Thoracic aorta (tissue), 2 donors: ENCODE measurements around the gene INSC. TPM values are rescaled to one million over a fixed set of nuclear protein-coding genes. Genes with fewer than 3 reads are reported as not detected.

Experiments
- ATAC-seq: fragments of 150-250 bp; one replicate; pipeline ENCODE4 v1.8.0; 2017; ENCODE audit warnings: low read depth; ENCODE audit not compliant: insufficient number of reproducible peaks, low FRiP score
- DNase-seq: peaks from one replicate; pipeline ENCODE4 v3.0.0-alpha.2; 2020; ENCODE audit warnings: low spot score
- H3K27ac ChIP-seq, 2 donors: fragments of 200-600 bp; sonication (generic); 1 replicate in 1 of 2; 2 replicates in 1 of 2; pipeline ENCODE4 v1.5.1; 2016; ENCODE audit warnings: mild to moderate bottlenecking in 2 of 2, moderate library complexity in 2 of 2
- H3K27me3 ChIP-seq: fragments of 200-600 bp; sonication (generic); replicated peaks from 2 replicates; pipeline ENCODE4 v1.6.0; 2016; ENCODE audit warnings: mild to moderate bottlenecking; ENCODE audit not compliant: insufficient read depth
- H3K36me3 ChIP-seq: fragments of 200-600 bp; sonication (generic); one replicate; pipeline ENCODE4 v1.5.1; 2016
- H3K4me1 ChIP-seq, 2 donors: fragments of 200-600 bp; sonication (generic); 1 replicate in 1 of 2; 2 replicates in 1 of 2; pipeline versions ENCODE4 v1.5.1 to v1.6.0; 2016; ENCODE audit warnings: low read depth in 2 of 2, mild to moderate bottlenecking in 1 of 2; ENCODE audit not compliant: control insufficient read depth in 1 of 2
- H3K4me3 ChIP-seq: fragments of 200-600 bp; sonication (generic); 2 replicates; pipeline ENCODE4 v1.5.1; 2016; ENCODE audit warnings: mild to moderate bottlenecking
- H3K9me3 ChIP-seq: fragments of 200-600 bp; sonication (generic); 2 replicates; pipeline ENCODE4 v1.5.1; 2016
- CTCF ChIP-seq: fragments of 200-600 bp; sonication (generic); IDR thresholded peaks from one replicate; pipeline ENCODE4 v1.5.1; 2019; ENCODE audit warnings: antibody characterized with exemption
- total RNA-seq, 2 donors: library from RNA; depleted of rRNA; stranded (reverse); fragments of >200 nt; gene quantifications; one replicate each; pipeline versions ENCODE4 v1.1.0 to v1.2.3, GENCODE V29; 2016

Gene INSC
- total RNA-seq, 2 donors from 2014 or later: 0.35 TPM; not detected in 1

GRCh38 chr11:15194671-15195415 is 80.1 kb downstream of the INSC start:
- Histone ChIP-seq H3K36me3 (no peaks in the 10 kb centered on the region), H3K4me1 (peaks cover 0 to 48% of the 10 kb centered on the region in 2 donors), H3K27me3 (no peaks in the 10 kb centered on the region), H3K27ac (peak overlapping the region in 1 of 2 donors; percentile 5), H3K9me3 (no peaks in the 10 kb centered on the region), H3K4me3 (no peak overlapping the region)
- no peak for TF ChIP-seq CTCF
- no peak for ATAC-seq
- no peak for DNase-seq

- no peak for DNase-seq
Observed at GRCh38 chr11:15195454-15196200, 80.9 kb downstream of the INSC start.

GRCh38 chr11:15196704-15197103 is 82.0 kb downstream of the INSC start:
- no peak for TF ChIP-seq CTCF
- peaks cover 0 to 62% of the 10 kb centered on the region in 2 donors for H3K4me1 ChIP-seq

More at GRCh38 chr11:15195454-15196200, 80.9 kb downstream of the INSC start:
- Histone ChIP-seq H3K27me3 (no peaks in the 10 kb centered on the region), H3K27ac (peak overlapping the region in 1 of 2 donors; percentile 5), H3K4me3 (no peak overlapping the region), H3K36me3 (no peaks in the 10 kb centered on the region), H3K4me1 (peaks cover 0 to 56% of the 10 kb centered on the region in 2 donors), H3K9me3 (no peaks in the 10 kb centered on the region)
- TF ChIP-seq CTCF: no peak
- ATAC-seq: no peak

GRCh38 chr11:15197696-15198095 is 83.0 kb downstream of the INSC start:
- no peak for TF ChIP-seq CTCF
- Histone ChIP-seq H3K36me3 (no peaks in the 10 kb centered on the region), H3K4me1 (peaks cover 0 to 62% of the 10 kb centered on the region in 2 donors), H3K27me3 (no peaks in the 10 kb centered on the region), H3K4me3 (no peak overlapping the region), H3K27ac (no peak overlapping the region), H3K9me3 (no peaks in the 10 kb centered on the region)
- ATAC-seq (no peak), DNase-seq (no peak)

More at GRCh38 chr11:15196704-15197103, 82.0 kb downstream of the INSC start:
- Histone ChIP-seq H3K9me3 (no peaks in the 10 kb centered on the region), H3K36me3 (no peaks in the 10 kb centered on the region), H3K4me3 (no peak overlapping the region), H3K27me3 (no peaks in the 10 kb centered on the region), H3K27ac (no peak overlapping the region)
- DNase-seq: no peak
- ATAC-seq: no peak

- Histone ChIP-seq H3K9me3 (no peaks in the 10 kb centered on the region), H3K4me3 (no peak overlapping the region), H3K4me1 (peaks cover 0 to 62% of the 10 kb centered on the region in 2 donors), H3K36me3 (no peaks in the 10 kb centered on the region), H3K27ac (no peak overlapping the region), H3K27me3 (no peaks in the 10 kb centered on the region)
- ATAC-seq (no peak), DNase-seq (no peak)
- no peak for TF ChIP-seq CTCF
Observed at GRCh38 chr11:15198284-15198683, 83.6 kb downstream of the INSC start.
